ENCODE measurements around the gene ZRANB3. TPM values are rescaled to one million over a fixed set of nuclear protein-coding genes. Genes with fewer than 3 reads are reported as not detected.
"Not testable (repeated sequence)": the region's sequence is repeated elsewhere in the genome, so short reads cannot be mapped to it uniquely, and the experiment has no call there.

Gene ZRANB3
- total RNA-seq, 1 donor: 9.3 TPM

DNA sequence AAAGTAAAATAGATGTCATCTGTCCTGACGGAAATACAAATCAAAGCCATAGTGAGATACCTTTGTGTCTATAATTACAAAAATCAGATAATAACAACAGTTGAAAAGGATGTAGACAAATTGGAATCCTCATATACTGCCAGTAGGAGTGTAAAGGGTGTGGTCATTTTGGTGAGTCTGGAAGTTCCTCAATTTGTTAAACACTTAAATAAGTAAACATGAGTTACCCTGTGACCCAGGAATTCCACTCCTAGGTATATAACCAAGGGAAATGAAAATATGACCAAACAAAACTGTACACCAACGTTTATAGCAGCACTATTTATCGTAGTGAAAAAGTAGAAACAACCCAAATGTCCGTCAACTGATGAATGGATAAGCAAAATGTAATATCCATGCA lies 24.3 kb upstream of the ZRANB3 start:
- DNase-seq (ENCODE audit: low read depth): no peak
- TF ChIP-seq, protein P1, sequence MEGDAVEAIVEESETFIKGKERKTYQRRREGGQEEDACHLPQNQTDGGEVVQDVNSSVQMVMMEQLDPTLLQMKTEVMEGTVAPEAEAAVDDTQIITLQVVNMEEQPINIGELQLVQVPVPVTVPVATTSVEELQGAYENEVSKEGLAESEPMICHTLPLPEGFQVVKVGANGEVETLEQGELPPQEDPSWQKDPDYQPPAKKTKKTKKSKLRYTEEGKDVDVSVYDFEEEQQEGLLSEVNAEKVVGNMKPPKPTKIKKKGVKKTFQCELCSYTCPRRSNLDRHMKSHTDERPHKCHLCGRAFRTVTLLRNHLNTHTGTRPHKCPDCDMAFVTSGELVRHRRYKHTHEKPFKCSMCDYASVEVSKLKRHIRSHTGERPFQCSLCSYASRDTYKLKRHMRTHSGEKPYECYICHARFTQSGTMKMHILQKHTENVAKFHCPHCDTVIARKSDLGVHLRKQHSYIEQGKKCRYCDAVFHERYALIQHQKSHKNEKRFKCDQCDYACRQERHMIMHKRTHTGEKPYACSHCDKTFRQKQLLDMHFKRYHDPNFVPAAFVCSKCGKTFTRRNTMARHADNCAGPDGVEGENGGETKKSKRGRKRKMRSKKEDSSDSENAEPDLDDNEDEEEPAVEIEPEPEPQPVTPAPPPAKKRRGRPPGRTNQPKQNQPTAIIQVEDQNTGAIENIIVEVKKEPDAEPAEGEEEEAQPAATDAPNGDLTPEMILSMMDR (IDR thresholded peaks at IDR 0.05; ENCODE audit: insufficient read depth, low read length): no peak
- no peak overlapping the region for H3K4me3 ChIP-seq (ENCODE audit: low read depth, low read length)

DNA sequence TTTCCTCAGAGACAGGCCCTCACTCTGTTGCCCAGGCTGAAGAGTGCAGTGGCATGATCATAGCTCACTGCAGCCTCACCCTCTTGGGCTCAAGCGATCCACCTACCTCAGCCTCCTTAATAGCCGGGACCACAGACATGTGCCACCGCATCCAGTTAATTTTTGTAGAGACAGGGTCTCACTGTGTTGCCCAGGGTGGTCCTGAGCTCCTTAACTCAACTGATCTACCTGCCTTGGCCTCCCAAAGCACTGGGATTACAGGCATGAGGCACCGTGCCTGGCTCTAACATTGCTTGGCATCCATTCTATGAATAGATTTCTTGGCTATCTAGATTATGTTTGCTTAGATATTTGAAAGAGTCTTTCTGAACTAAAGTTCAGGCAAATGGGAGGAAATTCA lies 21.9 kb upstream of the ZRANB3 start:
- TF ChIP-seq, protein P1 (IDR thresholded peaks at IDR 0.05; ENCODE audit: insufficient read depth, low read length): no peak
- DNase-seq (ENCODE audit: low read depth): no peak
- no peak overlapping the region for H3K4me3 ChIP-seq (ENCODE audit: low read depth, low read length)

DNA sequence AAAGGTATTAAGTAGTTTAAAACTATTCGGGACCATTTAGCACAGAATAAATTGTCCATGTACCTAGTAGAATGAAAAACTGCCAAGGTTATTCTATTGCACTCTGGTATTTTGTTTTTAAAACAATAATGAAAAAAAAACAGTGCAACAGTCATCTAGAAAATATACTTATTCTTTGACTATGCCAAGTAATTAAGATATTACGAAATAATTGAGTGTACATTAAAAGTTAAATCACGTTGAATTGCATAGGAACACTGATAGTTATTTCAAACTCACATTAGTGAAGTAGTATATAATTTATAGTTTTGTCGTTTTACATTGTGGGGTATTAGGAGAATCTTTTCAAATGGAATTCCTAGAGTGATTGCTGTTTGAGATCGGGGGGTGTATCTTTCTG lies 20.3 kb upstream of the ZRANB3 start:
- no peak overlapping the region for H3K4me3 ChIP-seq (ENCODE audit: low read depth, low read length)
- DNase-seq (ENCODE audit: low read depth): no peak
- TF ChIP-seq, protein P1 (IDR thresholded peaks at IDR 0.05; ENCODE audit: insufficient read depth, low read length): no peak

DNA sequence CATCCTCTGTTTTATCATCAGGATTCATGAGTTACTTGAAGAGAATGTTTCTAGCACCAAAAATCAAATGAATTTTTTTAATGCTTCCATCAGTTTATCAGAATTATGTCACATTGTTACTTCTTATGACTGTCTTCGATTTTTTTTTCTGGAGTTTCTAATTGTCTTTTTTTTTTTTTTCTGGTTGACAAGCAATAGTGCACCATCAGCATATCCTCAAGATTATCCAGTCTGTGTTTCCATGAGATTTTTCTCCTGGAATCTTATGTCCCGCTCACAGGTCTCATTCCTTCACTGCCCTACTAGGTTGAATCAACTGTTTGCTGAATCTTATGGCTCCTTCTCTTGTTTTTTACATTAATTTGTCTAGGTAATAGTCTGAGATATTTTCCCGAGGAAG lies 16.3 kb upstream of the ZRANB3 start:
- TF ChIP-seq, protein P1 (IDR thresholded peaks at IDR 0.05; ENCODE audit: insufficient read depth, low read length): no peak
- H3K4me3 ChIP-seq (ENCODE audit: low read depth, low read length): no peak overlapping the region
- DNase-seq (ENCODE audit: low read depth): no peak

DNA sequence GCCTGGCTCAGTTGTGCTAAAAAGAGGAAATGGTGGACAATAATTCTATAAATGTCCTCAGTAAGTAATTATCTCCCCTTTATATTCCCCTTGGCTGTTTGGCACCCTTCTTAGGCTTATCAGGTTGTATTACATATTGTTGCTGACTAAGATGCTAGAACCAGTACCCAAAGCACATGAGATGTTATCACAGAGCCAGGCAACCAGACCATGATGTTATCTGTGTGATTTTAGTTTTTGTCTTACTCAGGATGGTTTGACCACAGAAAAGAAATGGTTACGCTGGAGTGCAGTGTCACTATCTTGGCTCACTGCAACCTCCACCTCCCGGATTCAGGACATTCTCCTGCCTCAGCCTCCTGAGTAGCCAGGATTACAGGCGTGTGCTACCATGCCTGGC lies 15.4 kb upstream of the ZRANB3 start:
- TF ChIP-seq, protein P1 (IDR thresholded peaks at IDR 0.05; ENCODE audit: insufficient read depth, low read length): no peak
- H3K4me3 ChIP-seq (ENCODE audit: low read depth, low read length): no peak overlapping the region
- no peak for DNase-seq (ENCODE audit: low read depth)

DNA sequence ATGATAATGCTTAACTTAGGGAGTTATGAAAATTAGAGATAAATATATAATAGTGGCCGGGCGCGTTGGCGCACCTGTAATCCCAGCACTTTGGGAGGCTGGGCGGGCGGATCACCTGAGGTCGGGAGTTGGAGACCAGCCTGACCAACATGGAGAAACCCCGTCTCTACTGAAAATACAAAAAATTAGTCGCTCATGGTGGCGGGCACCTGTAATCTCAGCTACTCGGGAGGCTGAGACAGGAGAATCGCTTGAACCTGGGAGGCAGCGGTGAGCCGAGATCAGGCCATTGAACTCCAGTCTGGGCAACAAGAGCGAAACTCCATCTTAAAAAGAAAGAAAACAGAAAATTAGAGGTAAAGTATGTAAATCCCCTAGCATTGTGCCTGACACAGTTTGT lies 2.5 kb upstream of the ZRANB3 start:
- not testable (repeated sequence) for DNase-seq (ENCODE audit: low read depth); H3K4me3 ChIP-seq (ENCODE audit: low read depth, low read length)

DNA sequence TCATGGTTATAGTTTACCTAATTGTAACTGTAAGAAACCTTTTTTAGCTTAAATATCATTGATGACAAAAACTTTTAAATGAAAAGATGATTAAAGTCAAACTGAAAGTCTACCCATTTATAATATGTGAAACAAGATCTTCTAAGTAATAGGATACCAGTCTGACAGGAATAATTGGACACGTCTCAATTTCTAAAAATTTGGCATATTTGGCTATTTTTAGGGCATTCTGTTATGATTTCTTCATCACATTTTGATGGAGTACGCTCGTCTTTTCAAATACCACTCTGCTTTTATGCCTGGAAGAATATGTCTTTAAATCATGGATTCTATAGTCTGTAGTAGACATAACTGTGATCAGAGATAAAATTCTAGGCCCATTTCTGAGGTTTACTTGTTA lies 1.6 kb upstream of the ZRANB3 start:
- peak; percentile 5 for DNase-seq (ENCODE audit: low read depth)
- TF ChIP-seq, protein P1 (IDR thresholded peaks at IDR 0.05; ENCODE audit: insufficient read depth, low read length): no peak
- H3K4me3 ChIP-seq (ENCODE audit: low read depth, low read length): peak overlapping the region; percentile 42
